Fibroblast of lung (primary cell): ENCODE measurements around the gene SLC39A6. TPM values are rescaled to one million over a fixed set of nuclear protein-coding genes. Genes with fewer than 3 reads are reported as not detected.

Experiments
- DNase-seq, 2 donors: peaks; one replicate each; pipeline versions ENCODE4 v3.0.0 to v3.0.0-alpha.2; 2010; ENCODE audit warnings: low read depth in 2 of 2
- H2AFZ ChIP-seq: 2 replicates; pipeline ENCODE4 v1.5.1; 2012; ENCODE audit warnings: low read length, control low read depth, inconsistent platforms
- H3K27ac ChIP-seq: 2 replicates; pipeline ENCODE4 v1.5.1; 2011; ENCODE audit warnings: low read length, control low read depth; ENCODE audit not compliant: insufficient read depth
- H3K27me3 ChIP-seq: 2 replicates; pipeline ENCODE4 v1.5.1; 2011; ENCODE audit warnings: mild to moderate bottlenecking, low read length; ENCODE audit not compliant: control insufficient read depth, insufficient read depth
- H3K36me3 ChIP-seq: 2 replicates; pipeline ENCODE4 v1.5.1; 2011; ENCODE audit warnings: low read length; ENCODE audit not compliant: control insufficient read depth, insufficient read depth
- H3K4me1 ChIP-seq: 2 replicates; pipeline ENCODE4 v1.5.1; 2011; ENCODE audit warnings: low read length; ENCODE audit not compliant: control insufficient read depth, insufficient read depth; ENCODE audit errors: extremely low read depth
- H3K4me2 ChIP-seq: 2 replicates; pipeline ENCODE4 v1.5.1; 2011; ENCODE audit warnings: low read length, control low read depth; ENCODE audit not compliant: insufficient read depth; ENCODE audit errors: extremely low read depth
- H3K4me3 ChIP-seq, 4 experiments: fragments of 200-600 bp in 1 of 4; sonication (generic) in 1 of 4; replicated peaks in 1 of 4; 2 replicates each; pipeline ENCODE4 v1.5.1; 2011 to 2016; ENCODE audit warnings: low read length in 4 of 4, low read depth in 3 of 4, mild to moderate bottlenecking in 3 of 4, control low read depth in 2 of 4, inconsistent platforms in 1 of 4, mixed read lengths in 1 of 4; ENCODE audit not compliant: insufficient read depth in 1 of 4; ENCODE audit errors: control extremely low read depth in 1 of 4
- H3K79me2 ChIP-seq: 2 replicates; pipeline ENCODE4 v1.5.1; 2012; ENCODE audit warnings: mild to moderate bottlenecking, low read length, inconsistent platforms; ENCODE audit not compliant: control insufficient read depth, insufficient read depth
- H3K9ac ChIP-seq: 2 replicates; pipeline ENCODE4 v1.5.1; 2011; ENCODE audit warnings: mild to moderate bottlenecking, low read length, control low read depth; ENCODE audit not compliant: insufficient read depth
- H3K9me3 ChIP-seq: 2 replicates; pipeline ENCODE4 v1.5.1; 2012; ENCODE audit warnings: low read depth, low read length; ENCODE audit not compliant: control insufficient read depth, insufficient read depth
- H4K20me1 ChIP-seq: 2 replicates; pipeline ENCODE4 v1.5.1; 2011; ENCODE audit warnings: low read length; ENCODE audit not compliant: control insufficient read depth, insufficient read depth; ENCODE audit errors: extremely low read depth
- EZH2 ChIP-seq: IDR thresholded peaks from 2 replicates; pipeline ENCODE4 v1.5.1; 2012; ENCODE audit warnings: low read length, control low read depth, mild to moderate bottlenecking; ENCODE audit errors: missing control alignments
- polyA plus RNA-seq, 2 donors: library from polyadenylated mRNA; depleted of rRNA in 1 of 2; stranded (reverse) in 1 of 2; unstranded in 1 of 2; fragments of >200 nt; gene quantifications; 2 replicates each; pipeline ENCODE4 v1.2.1, GENCODE V29; 2011 to 2012; ENCODE audit warnings: missing spikeins in 1 of 2
- total RNA-seq: library from RNA; depleted of rRNA; stranded (reverse); fragments of >200 nt; gene quantifications from 2 replicates; pipeline ENCODE4 v1.2.1, GENCODE V29; 2014
- TF ChIP-seq, protein P1 (sequence below), 2 donors: IDR thresholded peaks in 1 of 2; conservative IDR thresholded peaks in 1 of 2; 1 replicate in 1 of 2; 2 replicates in 1 of 2; pipeline ENCODE4 v1.5.1; 2011 to 2012; ENCODE audit warnings: low read length in 2 of 2, control low read depth in 1 of 2, inconsistent platforms in 1 of 2, low read depth in 1 of 2, mild to moderate bottlenecking in 1 of 2

The SLC39A6 gene
- total and polyA plus RNA-seq, 2 donors (not counting 1 experiment from before 2014, with no cell fraction given), result 118 to 164 TPM

DNA sequence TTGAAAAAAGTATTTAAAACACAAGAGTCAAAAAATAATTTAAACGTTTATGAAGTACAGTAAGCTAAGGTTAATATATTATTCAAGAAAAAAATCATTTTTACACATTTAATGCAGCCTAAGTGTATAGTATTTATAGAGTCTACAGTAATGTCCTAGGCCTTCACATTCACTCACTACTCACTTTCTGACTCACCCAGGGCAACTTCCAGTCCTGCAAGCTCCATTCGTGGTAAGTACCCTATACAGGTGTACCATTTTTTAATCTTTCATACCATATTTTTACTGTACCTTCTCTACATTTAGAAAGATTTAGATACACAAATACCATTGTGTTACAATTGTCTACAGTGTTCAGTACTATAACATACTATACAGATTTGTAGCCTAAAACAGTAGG, 40.9 kb downstream of the SLC39A6 start:
- Histone ChIP-seq H3K4me3 (no peak overlapping the region), H3K4me2 (no peak overlapping the region), H3K27ac (no peak overlapping the region), H2AFZ (no peak overlapping the region), H3K27me3 (no peaks in the 10 kb centered on the region), H3K9ac (no peak overlapping the region), H3K36me3 (no peaks in the 10 kb centered on the region), H3K4me1 (no peaks in the 10 kb centered on the region), H3K79me2 (no peaks in the 10 kb centered on the region), H3K9me3 (no peaks in the 10 kb centered on the region), H4K20me1 (no peaks in the 10 kb centered on the region)
- TF ChIP-seq, protein P1, sequence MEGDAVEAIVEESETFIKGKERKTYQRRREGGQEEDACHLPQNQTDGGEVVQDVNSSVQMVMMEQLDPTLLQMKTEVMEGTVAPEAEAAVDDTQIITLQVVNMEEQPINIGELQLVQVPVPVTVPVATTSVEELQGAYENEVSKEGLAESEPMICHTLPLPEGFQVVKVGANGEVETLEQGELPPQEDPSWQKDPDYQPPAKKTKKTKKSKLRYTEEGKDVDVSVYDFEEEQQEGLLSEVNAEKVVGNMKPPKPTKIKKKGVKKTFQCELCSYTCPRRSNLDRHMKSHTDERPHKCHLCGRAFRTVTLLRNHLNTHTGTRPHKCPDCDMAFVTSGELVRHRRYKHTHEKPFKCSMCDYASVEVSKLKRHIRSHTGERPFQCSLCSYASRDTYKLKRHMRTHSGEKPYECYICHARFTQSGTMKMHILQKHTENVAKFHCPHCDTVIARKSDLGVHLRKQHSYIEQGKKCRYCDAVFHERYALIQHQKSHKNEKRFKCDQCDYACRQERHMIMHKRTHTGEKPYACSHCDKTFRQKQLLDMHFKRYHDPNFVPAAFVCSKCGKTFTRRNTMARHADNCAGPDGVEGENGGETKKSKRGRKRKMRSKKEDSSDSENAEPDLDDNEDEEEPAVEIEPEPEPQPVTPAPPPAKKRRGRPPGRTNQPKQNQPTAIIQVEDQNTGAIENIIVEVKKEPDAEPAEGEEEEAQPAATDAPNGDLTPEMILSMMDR (conservative IDR thresholded peaks at IDR 0.05 in 1 of 2, IDR thresholded peaks at IDR 0.05 in 1 of 2; ENCODE audit: low read depth in 1 of 2, low read length in 2 of 2), result no peak
- no peak for TF ChIP-seq EZH2
- DNase-seq, result no peak

DNA sequence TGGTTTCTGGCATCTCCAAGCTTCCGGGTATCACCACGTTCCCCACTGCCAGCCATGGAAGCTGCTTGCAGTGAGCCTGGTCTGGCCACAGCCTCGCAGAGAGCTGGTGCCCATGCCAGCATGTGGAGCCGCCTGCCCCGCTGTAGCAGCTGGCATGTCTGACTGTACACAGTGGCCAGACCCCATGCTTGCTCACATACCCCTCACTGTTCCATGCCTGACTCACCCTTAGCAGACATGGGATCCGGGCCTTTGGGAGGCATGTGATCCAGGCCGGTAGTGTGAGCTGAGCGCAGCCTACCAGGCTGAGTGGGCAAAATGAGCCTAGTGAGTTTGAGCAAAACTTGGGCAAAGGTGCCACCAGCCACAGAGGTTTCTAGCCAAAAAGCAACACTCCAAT, 43.0 kb downstream of the SLC39A6 start:
- Histone ChIP-seq H3K36me3 (no peaks in the 10 kb centered on the region), H3K27ac (no peak overlapping the region), H3K9me3 (no peaks in the 10 kb centered on the region), H3K4me3 (no peak overlapping the region), H4K20me1 (no peaks in the 10 kb centered on the region), H3K9ac (no peak overlapping the region), H3K79me2 (no peaks in the 10 kb centered on the region), H3K27me3 (no peaks in the 10 kb centered on the region), H3K4me1 (no peaks in the 10 kb centered on the region), H2AFZ (no peak overlapping the region), H3K4me2 (no peak overlapping the region)
- no peak for DNase-seq
- TF ChIP-seq, protein P1 (conservative IDR thresholded peaks at IDR 0.05 in 1 of 2, IDR thresholded peaks at IDR 0.05 in 1 of 2; ENCODE audit: low read depth in 1 of 2, low read length in 2 of 2), result no peak

DNA sequence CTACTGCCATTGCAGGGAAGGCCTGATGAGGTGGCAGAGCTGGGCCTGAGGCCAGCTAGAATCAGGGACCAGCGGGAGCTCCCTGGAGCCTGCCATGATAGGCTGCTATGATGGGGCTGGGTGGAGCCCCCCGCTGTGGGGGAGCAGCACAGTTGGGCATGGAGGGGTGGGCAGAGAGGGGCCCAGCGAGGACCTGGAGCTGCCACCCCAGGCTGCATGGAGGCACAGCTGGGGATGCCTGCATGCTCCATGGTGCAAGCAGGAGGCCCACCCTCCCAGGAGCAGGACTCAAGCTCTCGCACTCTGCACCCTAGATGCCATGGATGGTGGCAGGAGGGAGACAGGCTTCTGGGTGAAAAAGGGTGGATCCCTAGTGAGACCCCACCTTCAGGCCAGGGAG, 43.9 kb downstream of the SLC39A6 start:
- DNase-seq, result no peak

More for the DNA sequence above, 43.9 kb downstream of the SLC39A6 start:
- Histone ChIP-seq H3K27ac (no peak overlapping the region), H3K9me3 (no peaks in the 10 kb centered on the region), H3K36me3 (no peaks in the 10 kb centered on the region), H3K9ac (no peak overlapping the region), H3K27me3 (no peaks in the 10 kb centered on the region), H3K4me3 (no peak overlapping the region), H2AFZ (no peak overlapping the region), H3K79me2 (no peaks in the 10 kb centered on the region), H3K4me2 (no peak overlapping the region), H4K20me1 (no peaks in the 10 kb centered on the region), H3K4me1 (no peaks in the 10 kb centered on the region)
- TF ChIP-seq EZH2, result no peak
- TF ChIP-seq, protein P1 (conservative IDR thresholded peaks at IDR 0.05 in 1 of 2, IDR thresholded peaks at IDR 0.05 in 1 of 2; ENCODE audit: low read depth in 1 of 2, low read length in 2 of 2), result no peak
